GM12891 (cell line): ENCODE data around the gene TFPI.

Source experiments
- DNase-seq: peaks from one replicate; pipeline ENCODE4 v3.0.0; 2011; ENCODE audit warnings: low spot score; ENCODE audit not compliant: insufficient read length
- FAIRE-seq: peaks from 2 replicates; lab custom pipeline; 2011; peaks lifted over from hg19 to GRCh38; lab: Jason Lieb, UNC
- PAX5 ChIP-seq: IDR thresholded peaks from 2 replicates; pipeline ENCODE4 v1.6.1; 2011; ENCODE audit warnings: low read length, moderate library complexity, mild to moderate bottlenecking; ENCODE audit not compliant: insufficient read depth, severe bottlenecking
- POLR2A ChIP-seq: IDR thresholded peaks from 2 replicates; pipeline ENCODE4 v1.6.1; 2011; ENCODE audit warnings: low read depth, low read length, control low read depth
- POLR2AphosphoS5 ChIP-seq: IDR thresholded peaks from 2 replicates; pipeline ENCODE4 v1.6.1; 2011; ENCODE audit warnings: low read depth, low read length, control low read depth
- POU2F2 ChIP-seq: IDR thresholded peaks from 2 replicates; pipeline ENCODE4 v1.6.1; 2011; ENCODE audit warnings: low read depth, mild to moderate bottlenecking, control low read depth, low read length, moderate library complexity
- SPI1 ChIP-seq: IDR thresholded peaks from 2 replicates; pipeline ENCODE4 v1.6.1; 2011; ENCODE audit warnings: low read depth, low read length, control low read depth
- TAF1 ChIP-seq: IDR thresholded peaks from 2 replicates; pipeline ENCODE4 v1.6.1; 2011; ENCODE audit warnings: low read depth, low read length, control low read depth

Gene TFPI

DNA sequence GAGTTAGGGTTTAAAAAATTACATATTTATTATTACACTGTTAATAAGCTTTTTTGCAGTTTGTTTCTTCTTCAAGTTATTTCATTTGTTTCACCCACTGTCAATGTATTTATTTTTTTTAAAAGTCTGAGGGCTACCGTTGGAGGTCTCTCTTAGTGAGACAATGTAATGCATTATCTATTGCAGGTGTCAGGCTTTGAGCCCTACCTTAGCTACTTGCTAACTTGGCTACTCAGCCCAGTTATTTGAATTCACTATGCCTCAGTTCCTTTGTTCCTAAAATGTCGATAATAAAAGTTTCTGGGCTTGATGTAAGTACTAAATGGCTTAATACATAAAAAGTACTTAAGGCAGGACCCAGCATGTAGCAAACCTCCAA lies 458 bp upstream of the TFPI start:
- TF ChIP-seq POU2F2: no peak
- DNase-seq (no peak), FAIRE-seq (no peak)

DNA sequence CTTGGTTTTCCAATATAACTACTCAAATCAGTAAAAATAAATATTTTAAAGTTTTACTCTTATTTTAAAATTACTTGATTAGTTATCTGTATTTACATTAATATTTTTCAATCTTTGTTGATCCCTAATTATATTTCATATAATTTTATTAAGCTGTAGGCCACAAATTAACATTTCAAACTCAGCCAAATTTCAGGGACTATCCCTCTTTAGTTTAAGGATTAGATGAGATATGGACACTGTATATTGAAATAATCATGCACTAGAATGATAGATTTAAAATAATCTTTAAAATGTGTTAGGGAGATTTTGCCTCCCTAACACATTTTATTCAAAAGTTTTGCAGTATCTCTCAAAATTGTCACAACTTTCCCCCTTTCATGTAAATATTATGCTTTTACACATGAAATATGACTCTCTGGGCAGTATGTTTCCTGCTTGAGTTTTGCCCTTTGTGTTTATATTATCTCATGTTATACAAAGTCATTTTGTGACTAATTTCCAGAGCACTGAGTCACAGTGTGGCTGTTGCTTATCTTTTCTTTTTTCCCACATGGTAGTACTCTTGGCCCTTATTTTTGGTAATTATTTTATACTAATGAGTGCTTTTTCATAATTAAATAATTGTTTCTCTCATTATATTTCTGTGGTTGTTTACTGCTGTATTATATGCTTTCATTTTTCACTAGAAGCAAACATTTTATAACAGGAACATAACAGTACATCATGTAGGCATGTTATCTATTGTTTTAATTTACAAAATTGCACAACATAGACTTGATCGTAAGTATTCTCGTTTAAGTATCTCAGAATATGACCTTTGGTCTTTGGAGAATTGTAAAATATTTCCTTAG lies 1.2 kb downstream of the TFPI start:
- no peak for TF ChIP-seq POLR2A
- TF ChIP-seq POU2F2: no peak
- no peak for TF ChIP-seq PAX5
- TF ChIP-seq POLR2AphosphoS5: no peak
- TF ChIP-seq SPI1: no peak
- no peak for TF ChIP-seq TAF1
- no peak for DNase-seq
- no peak for FAIRE-seq

DNA sequence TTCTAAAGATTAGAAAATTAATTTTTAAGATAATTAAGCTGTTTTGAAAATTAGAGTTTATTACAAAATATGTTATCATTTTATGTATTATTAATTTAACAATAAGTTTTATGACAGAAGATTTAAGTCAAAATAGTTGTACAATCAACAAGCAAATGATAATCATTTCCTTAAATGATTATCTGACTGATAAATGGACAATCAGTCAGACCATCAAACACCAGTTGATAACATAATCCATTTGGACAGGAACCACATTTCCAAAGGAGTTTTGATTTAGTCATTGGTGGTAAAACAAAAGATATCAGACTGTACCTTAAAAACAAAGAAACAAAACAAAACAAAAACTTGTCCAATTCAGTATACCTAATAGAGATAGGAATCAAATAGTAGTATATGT lies 1.9 kb downstream of the TFPI start:
- DNase-seq: no peak

DNA sequence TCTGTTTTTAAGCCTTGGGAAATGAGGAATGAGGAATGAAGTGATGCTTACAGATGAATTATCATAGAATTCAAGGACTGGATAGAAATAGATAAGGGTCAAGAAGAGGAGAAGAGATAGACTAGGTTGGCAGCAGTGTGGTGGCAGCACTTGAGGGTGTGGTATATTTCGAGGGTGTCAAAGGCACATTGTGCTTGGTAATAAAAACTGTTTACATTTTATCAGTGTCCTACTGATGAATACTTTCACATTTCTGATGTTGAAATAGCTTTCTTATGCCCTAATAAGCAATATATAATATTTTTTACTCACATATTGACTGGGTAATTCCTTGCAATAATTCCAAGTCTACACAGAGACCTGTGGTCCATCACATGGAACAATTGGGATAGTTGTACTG lies 3.4 kb downstream of the TFPI start:
- TF ChIP-seq PAX5 (no peak), TAF1 (no peak), SPI1 (no peak), POLR2AphosphoS5 (no peak), POLR2A (no peak), POU2F2 (no peak)
- DNase-seq (no peak), FAIRE-seq (no peak)

More for the DNA sequence above, 1.9 kb downstream of the TFPI start:
- TF ChIP-seq PAX5 (no peak), SPI1 (no peak), POU2F2 (no peak), TAF1 (no peak), POLR2AphosphoS5 (no peak), POLR2A (no peak)
- FAIRE-seq: no peak

DNA sequence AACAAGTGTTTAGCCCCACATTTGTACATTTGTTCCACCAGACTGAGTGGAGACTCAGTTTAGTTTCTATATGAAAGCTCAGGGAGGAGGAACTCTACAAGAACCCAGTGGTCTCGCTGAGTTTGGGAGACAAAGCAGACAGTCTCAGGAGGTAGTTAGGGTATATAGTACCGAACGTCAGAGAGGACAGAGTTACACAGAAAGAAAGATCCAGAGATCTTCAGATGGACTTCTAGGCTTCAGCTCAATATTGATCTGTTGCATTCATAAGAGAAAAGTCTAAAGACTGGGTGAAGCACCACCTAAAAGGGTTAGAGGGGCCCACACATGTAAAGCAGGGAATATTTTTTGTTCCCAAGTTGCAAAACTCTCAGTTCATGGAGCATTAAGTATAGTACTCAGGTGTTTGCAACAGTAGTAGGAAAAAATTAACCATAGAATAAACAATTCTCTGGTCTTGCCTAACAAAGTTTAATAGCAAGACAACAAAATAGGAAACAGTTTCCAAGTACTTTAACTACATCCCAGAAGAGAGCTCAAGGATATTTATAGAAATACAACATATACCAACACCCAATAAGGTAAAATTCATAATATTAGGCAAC lies 4.2 kb downstream of the TFPI start:
- no peak for FAIRE-seq
- TF ChIP-seq SPI1: no peak
- no peak for TF ChIP-seq POU2F2
- no peak for TF ChIP-seq PAX5
- TF ChIP-seq POLR2AphosphoS5: no peak
- TF ChIP-seq TAF1: no peak
- TF ChIP-seq POLR2A: no peak
- DNase-seq: no peak

DNA sequence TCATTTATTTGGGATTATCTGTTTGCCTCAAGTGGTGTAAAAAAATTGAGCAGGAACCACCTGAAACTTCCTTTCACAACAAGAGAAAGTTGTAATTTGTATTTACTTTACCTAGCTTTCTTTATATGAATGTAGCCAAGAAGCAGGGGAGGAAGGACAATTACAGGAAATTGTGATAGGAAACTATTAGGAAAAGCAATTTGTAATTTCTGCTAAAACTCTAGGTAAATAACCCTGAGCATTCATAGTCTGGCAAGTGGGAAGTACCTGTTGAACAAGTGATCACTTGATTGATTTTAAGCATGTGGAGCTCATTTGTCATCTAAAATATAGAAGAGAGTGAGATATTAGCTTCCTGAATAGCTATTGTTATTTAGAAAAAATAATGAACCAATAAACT lies 5.0 kb downstream of the TFPI start:
- DNase-seq (no peak), FAIRE-seq (no peak)
- TF ChIP-seq SPI1: no peak
- TF ChIP-seq POLR2AphosphoS5: no peak
- no peak for TF ChIP-seq POU2F2
- no peak for TF ChIP-seq TAF1
- no peak for TF ChIP-seq PAX5
- no peak for TF ChIP-seq POLR2A

DNA sequence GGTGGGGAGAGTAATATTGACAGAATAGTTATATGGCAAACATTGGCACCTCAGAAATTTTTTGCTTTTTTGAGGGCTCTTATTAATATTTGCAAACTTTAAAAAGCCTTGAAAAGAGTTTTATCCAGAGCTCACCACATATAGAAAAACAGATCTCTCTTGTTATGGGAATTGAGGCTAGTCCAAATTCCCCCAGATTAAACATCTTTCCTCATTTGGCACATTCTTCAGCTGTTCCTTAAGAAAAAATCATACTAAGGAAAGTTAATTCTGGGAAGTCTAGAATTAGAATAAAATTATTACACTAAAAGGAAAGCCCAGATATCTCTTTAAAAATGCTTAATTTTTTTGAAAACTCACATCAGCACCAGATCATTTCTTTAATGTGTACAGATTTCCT lies 5.6 kb downstream of the TFPI start:
- no peak for TF ChIP-seq POLR2A
- TF ChIP-seq TAF1: no peak
- no peak for TF ChIP-seq SPI1
- TF ChIP-seq POLR2AphosphoS5: no peak
- TF ChIP-seq POU2F2: no peak
- FAIRE-seq: no peak
- DNase-seq: no peak

DNA sequence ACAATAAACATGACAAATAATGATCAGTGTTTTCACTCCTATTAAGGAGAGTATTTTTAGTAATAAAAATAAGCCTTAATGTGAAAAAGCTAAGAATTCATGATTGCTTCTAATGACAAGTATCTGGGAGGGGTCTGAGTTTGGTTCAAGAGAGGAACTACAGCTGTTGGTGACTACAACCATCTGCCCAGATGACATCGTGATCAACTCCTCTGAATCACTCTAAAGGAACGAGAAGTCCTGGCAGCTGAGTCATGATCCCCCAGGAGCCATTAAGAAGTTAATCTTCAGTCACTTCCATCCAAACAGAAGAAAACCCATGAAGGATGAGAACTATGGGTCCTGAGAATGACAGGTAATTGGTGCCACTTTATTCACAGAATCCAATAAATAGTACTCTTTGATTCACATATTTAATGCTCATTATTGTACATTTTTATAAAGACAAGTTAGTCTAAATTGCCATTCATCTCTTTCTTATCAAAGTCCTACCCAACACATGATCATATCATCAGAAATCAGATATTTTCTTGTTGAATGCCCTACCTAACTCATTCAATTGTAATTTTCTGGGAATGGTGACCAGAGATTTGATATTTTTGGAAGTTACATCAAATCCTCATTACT lies 6.8 kb downstream of the TFPI start:
- TF ChIP-seq PAX5: no peak
- TF ChIP-seq TAF1: no peak
- no peak for TF ChIP-seq SPI1
- no peak for TF ChIP-seq POLR2AphosphoS5
- no peak for TF ChIP-seq POU2F2
- TF ChIP-seq POLR2A: no peak
- FAIRE-seq (no peak), DNase-seq (no peak)

DNA sequence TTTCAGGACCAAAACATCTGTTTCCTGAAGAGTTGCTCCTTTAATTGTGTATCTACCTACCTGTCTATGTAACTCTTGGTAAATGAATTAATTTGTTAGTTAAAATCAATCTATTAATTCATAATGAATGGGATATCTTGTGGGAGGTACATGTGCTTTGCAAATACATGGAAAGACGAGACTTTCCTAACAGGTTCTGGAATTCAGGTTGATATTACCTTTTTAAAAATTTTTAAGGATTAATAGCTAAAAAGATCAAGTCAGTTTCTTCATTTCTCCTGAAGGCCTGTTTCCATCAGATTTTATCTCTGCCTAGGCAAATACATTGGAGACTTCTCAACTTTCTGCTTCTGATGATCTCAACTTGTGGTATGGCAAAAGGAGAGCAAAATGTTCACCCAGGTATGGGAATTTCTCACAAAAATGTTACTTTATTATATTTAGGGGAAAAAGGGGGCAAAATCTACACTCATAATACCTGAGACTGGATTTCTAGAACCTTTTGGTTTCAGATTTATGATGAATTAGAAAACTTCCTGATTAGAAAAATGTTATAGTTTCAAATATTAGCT lies 7.4 kb downstream of the TFPI start:
- FAIRE-seq: no peak
- DNase-seq: no peak
- TF ChIP-seq PAX5 (no peak), POLR2AphosphoS5 (no peak), SPI1 (no peak), TAF1 (no peak), POLR2A (no peak), POU2F2 (no peak)
